BLaER1 (cell line): ENCODE measurements around the gene DCTN5.

Source experiments
- H3K27ac ChIP-seq: shearing (Covaris generic); formaldehyde crosslinking; 2 replicates; pipeline ENCODE4 v1.8.1; 2022
- H3K27me3 ChIP-seq: shearing (Covaris generic); formaldehyde crosslinking; 2 replicates; pipeline ENCODE4 v1.8.1; 2022
- H3K36me3 ChIP-seq: shearing (Covaris generic); formaldehyde crosslinking; 2 replicates; pipeline ENCODE4 v1.8.1; 2022
- H3K4me1 ChIP-seq: shearing (Covaris generic); formaldehyde crosslinking; 2 replicates; pipeline ENCODE4 v1.8.1; 2022
- H3K4me2 ChIP-seq: shearing (Covaris generic); formaldehyde crosslinking; 2 replicates; pipeline ENCODE4 v1.8.1; 2022
- H3K4me3 ChIP-seq: shearing (Covaris generic); formaldehyde crosslinking; 2 replicates; pipeline ENCODE4 v1.8.1; 2022
- H3K9ac ChIP-seq: shearing (Covaris generic); formaldehyde crosslinking; 2 replicates; pipeline ENCODE4 v1.8.1; 2022
- H3K9me3 ChIP-seq: shearing (Covaris generic); formaldehyde crosslinking; 2 replicates; pipeline ENCODE4 v1.8.1; 2022
- H4K20me1 ChIP-seq: shearing (Covaris generic); formaldehyde crosslinking; 2 replicates; pipeline ENCODE4 v1.8.1; 2022
- Cebpa-rat ChIP-seq: shearing (Covaris generic); IDR thresholded peaks from 2 replicates; pipeline ENCODE4 v1.8.1; 2022

Gene DCTN5

DNA sequence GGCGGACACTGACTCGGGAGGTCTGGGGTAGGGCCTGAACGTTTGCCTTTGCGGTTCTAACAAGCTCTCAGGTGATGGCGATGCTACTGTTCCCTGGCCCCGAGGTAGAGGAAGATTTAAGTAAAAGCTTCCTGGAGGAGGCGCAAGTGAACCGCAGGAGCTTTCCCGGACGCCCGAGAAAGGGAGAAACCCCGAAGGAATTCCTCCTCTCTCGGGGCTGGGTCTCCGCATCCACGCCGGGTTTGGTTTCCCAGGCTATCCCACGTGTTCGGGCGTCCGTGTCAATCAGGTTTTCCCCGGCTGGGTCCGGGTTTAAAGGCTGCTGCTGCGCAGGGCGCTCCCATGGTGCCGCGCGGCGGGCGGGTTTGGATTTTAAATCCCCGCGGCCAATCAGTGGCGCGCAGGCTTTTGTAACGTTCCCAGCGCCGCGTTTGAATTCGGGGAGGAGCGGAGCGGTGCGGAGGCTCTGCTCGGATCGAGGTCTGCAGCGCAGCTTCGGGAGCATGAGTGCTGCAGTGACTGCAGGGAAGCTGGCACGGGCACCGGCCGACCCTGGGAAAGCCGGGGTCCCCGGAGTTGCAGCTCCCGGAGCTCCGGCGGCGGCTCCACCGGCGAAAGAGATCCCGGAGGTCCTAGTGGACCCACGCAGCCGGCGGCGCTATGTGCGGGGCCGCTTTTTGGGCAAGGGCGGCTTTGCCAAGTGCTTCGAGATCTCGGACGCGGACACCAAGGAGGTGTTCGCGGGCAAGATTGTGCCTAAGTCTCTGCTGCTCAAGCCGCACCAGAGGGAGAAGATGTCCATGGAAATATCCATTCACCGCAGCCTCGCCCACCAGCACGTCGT, 37.4 kb downstream of the DCTN5 start, which contains the start of gene PLK1:
Gene PLK1, plus strand, starts transcription at position 460 of the 844 bp plus-strand sequence. Its CDS starts 44 bp downstream, at position 504.
- peak within 1 kb of the TSS; percentile 85 for H3K27ac ChIP-seq
- peak within 1 kb of the TSS; percentile 89 for H3K9ac ChIP-seq
- peak within 1 kb of the TSS; percentile 95 for H3K4me2 ChIP-seq
- no peaks in the 10 kb centered on the region for H3K27me3 ChIP-seq
- peaks cover 43% of the 10 kb centered on the region for H4K20me1 ChIP-seq
- H3K4me3 ChIP-seq: peak within 1 kb of the TSS; percentile 78
- no peak for TF ChIP-seq Cebpa-rat
- no peaks in the 10 kb centered on the region for H3K9me3 ChIP-seq
- peaks cover 58% of the 10 kb centered on the region for H3K36me3 ChIP-seq
- H3K4me1 ChIP-seq: peaks cover 42% of the 10 kb centered on the region

- peaks cover 50% of the 10 kb centered on the region for H4K20me1 ChIP-seq
- H3K4me2 ChIP-seq: peak overlapping the region; percentile 95
- no peaks in the 10 kb centered on the region for H3K27me3 ChIP-seq
- peaks cover 58% of the 10 kb centered on the region for H3K36me3 ChIP-seq
- no peaks in the 10 kb centered on the region for H3K9me3 ChIP-seq
- H3K27ac ChIP-seq: peak overlapping the region; percentile 85
- H3K4me3 ChIP-seq: peak overlapping the region; percentile 78
- peaks cover 42% of the 10 kb centered on the region for H3K4me1 ChIP-seq
- peak overlapping the region; percentile 89 for H3K9ac ChIP-seq
- TF ChIP-seq Cebpa-rat: no peak
Observed at GRCh38 chr16:23679274-23679985, 38.2 kb downstream of the DCTN5 start.

- Histone ChIP-seq H4K20me1 (peaks cover 52% of the 10 kb centered on the region), H3K9me3 (no peaks in the 10 kb centered on the region), H3K4me2 (peak overlapping the region; percentile 95), H3K4me3 (peak overlapping the region; percentile 78), H3K36me3 (peaks cover 58% of the 10 kb centered on the region), H3K4me1 (peaks cover 42% of the 10 kb centered on the region), H3K27ac (peak overlapping the region; percentile 85), H3K27me3 (no peaks in the 10 kb centered on the region), H3K9ac (peak overlapping the region; percentile 89)
- no peak for TF ChIP-seq Cebpa-rat
Observed at GRCh38 chr16:23679986-23680336, 38.7 kb downstream of the DCTN5 start.

- Histone ChIP-seq H3K27me3 (no peaks in the 10 kb centered on the region), H3K36me3 (peaks cover 70% of the 10 kb centered on the region), H3K4me1 (peaks cover 42% of the 10 kb centered on the region), H3K4me3 (no peak overlapping the region), H3K27ac (no peak overlapping the region), H3K9me3 (no peaks in the 10 kb centered on the region), H3K4me2 (peak overlapping the region; percentile 95), H3K9ac (no peak overlapping the region), H4K20me1 (peaks cover 73% of the 10 kb centered on the region)
- TF ChIP-seq Cebpa-rat: no peak
Observed at GRCh38 chr16:23682181-23682580, 40.9 kb downstream of the DCTN5 start.

DNA sequence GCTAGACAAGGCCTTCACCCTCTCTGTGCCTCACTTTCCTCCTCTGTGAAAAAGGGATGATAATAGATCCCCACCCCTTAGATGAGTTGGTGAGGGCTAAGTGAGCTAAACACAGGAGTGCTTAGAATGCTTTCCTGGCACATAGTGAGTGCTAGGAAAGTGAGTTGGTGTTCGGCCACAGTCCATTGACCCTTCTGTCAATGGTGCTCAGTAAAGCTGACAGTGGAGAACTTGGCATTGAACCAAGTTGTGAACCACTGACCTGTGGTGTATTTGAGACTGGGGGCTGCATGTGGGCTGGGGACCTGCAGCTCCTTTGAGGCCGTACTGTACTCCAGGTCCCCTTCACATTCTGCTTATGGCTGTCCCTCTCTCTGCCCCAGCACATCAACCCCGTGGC, 42.2 kb downstream of the DCTN5 start:
- Histone ChIP-seq H3K9me3 (no peaks in the 10 kb centered on the region), H3K9ac (no peak overlapping the region), H3K27ac (no peak overlapping the region), H3K4me3 (no peak overlapping the region), H3K4me1 (peaks cover 32% of the 10 kb centered on the region), H3K27me3 (no peaks in the 10 kb centered on the region), H3K36me3 (peaks cover 84% of the 10 kb centered on the region), H4K20me1 (peaks cover 86% of the 10 kb centered on the region), H3K4me2 (no peak overlapping the region)
- TF ChIP-seq Cebpa-rat: no peak

DNA sequence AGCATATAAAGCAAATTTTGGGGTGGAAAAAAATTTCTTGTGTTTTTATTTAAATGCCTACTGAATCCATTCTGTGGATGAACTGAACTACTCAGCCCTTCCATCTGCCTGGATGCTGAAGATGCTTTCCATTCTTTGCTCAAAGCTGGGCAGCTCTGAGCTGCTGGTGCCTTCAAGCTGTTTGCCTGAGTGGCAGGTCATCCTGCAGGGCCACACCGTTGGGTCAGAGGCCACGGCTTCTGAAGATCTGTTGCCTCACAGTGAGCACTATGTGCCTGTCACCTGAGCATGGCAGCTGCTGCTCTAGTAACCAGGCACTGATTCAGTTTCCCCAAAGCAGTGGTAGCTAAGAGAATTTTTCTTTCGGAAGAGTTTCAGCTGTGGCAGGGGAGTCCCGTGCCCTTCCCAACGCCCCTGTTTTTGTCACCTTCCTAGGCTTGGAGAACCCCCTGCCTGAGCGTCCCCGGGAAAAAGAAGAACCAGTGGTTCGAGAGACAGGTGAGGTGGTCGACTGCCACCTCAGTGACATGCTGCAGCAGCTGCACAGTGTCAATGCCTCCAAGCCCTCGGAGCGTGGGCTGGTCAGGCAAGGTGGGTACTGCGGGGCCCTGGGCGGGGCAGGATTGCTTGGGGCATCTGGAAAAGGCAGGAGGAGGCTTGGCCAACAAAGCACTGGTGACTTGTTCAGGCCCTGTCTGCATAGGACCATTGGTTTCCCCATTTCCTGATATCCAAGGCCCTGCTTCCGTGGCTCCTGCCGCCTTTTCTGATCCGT, 46.0 kb downstream of the DCTN5 start:
- no peak for TF ChIP-seq Cebpa-rat
- H3K9me3 ChIP-seq: no peaks in the 10 kb centered on the region
- peaks cover 81% of the 10 kb centered on the region for H4K20me1 ChIP-seq
- H3K4me1 ChIP-seq: peaks cover under 1% of the 10 kb centered on the region; the same call in 1 of the 2 replicates
- H3K4me2 ChIP-seq: no peak overlapping the region
- peaks cover 99% of the 10 kb centered on the region for H3K36me3 ChIP-seq
- H3K9ac ChIP-seq: no peak overlapping the region
- H3K27ac ChIP-seq: no peak overlapping the region
- no peaks in the 10 kb centered on the region for H3K27me3 ChIP-seq
- no peak overlapping the region for H3K4me3 ChIP-seq

GRCh38 chr16:23689442-23690187, 48.3 kb downstream of the DCTN5 start:
- no peak overlapping the region for H3K4me2 ChIP-seq
- no peaks in the 10 kb centered on the region for H3K9me3 ChIP-seq
- no peak overlapping the region for H3K9ac ChIP-seq
- H3K36me3 ChIP-seq: peaks cover 80% of the 10 kb centered on the region
- TF ChIP-seq Cebpa-rat: no peak
- H3K27me3 ChIP-seq: no peaks in the 10 kb centered on the region
- H3K4me3 ChIP-seq: no peak overlapping the region
- H3K4me1 ChIP-seq: no peaks in the 10 kb centered on the region
- H4K20me1 ChIP-seq: peaks cover 64% of the 10 kb centered on the region
- no peak overlapping the region for H3K27ac ChIP-seq

- peaks cover 67% of the 10 kb centered on the region for H3K36me3 ChIP-seq
- no peaks in the 10 kb centered on the region for H3K27me3 ChIP-seq
- no peak for TF ChIP-seq Cebpa-rat
- H3K9ac ChIP-seq: no peak overlapping the region
- H3K9me3 ChIP-seq: no peaks in the 10 kb centered on the region
- no peak overlapping the region for H3K27ac ChIP-seq
- H3K4me3 ChIP-seq: no peak overlapping the region
- no peak overlapping the region for H3K4me2 ChIP-seq
- no peaks in the 10 kb centered on the region for H3K4me1 ChIP-seq
- H4K20me1 ChIP-seq: peaks cover 55% of the 10 kb centered on the region
Observed at GRCh38 chr16:23690771-23691482, 49.7 kb downstream of the DCTN5 start.
